Vagina (tissue), 2 donors: ENCODE results near the gene DDX28.

ENCODE experiments used
- CTCF ChIP-seq, 3 experiments: fragments of 450-650 bp in 2 of 3; fragments of 200-600 bp in 1 of 3; sonication (generic) in 1 of 3; IDR thresholded peaks; one replicate each; pipeline ENCODE4 v1.5.1; 2017 to 2019; ENCODE audit warnings: antibody characterized with exemption in 3 of 3, mild to moderate bottlenecking in 2 of 3, moderate library complexity in 2 of 3
- POLR2A ChIP-seq, 2 donors: fragments of 450-650 bp; IDR thresholded peaks; one replicate each; pipeline ENCODE4 v1.6.1; 2017; ENCODE audit warnings: antibody characterized with exemption in 2 of 2, mild to moderate bottlenecking in 2 of 2, moderate library complexity in 2 of 2
- POLR2AphosphoS5 ChIP-seq, 2 donors: sonication (generic); formaldehyde crosslinking; IDR thresholded peaks; one replicate each; pipeline ENCODE4 v1.9.0; 2017; ENCODE audit warnings: antibody characterized with exemption in 2 of 2, mild to moderate bottlenecking in 2 of 2, low read depth in 1 of 2; ENCODE audit not compliant: insufficient read depth in 1 of 2

- TF ChIP-seq CTCF (IDR thresholded peaks at IDR 0.05) (no peak), POLR2AphosphoS5 (IDR thresholded peaks at IDR 0.05; ENCODE audit: insufficient read depth in 1 of 2, low read depth in 1 of 2) (no peak), POLR2A (IDR thresholded peaks at IDR 0.05) (no peak)
Measured at GRCh38 chr16:68070806-68071517, 47.9 kb upstream of the DDX28 start.
